IMR-90 (cell line): ENCODE results near the gene LMTK2. TPM values are rescaled to one million over a fixed set of nuclear protein-coding genes. Genes with fewer than 3 reads are reported as not detected.

Experiments used
- polyA plus RNA-seq, 3 experiments: library from polyadenylated mRNA; depleted of rRNA; stranded (reverse); fragments of >200 nt; gene quantifications; 2 replicates each; pipeline ENCODE4 v1.2.3, GENCODE V29; 2012; ENCODE audit warnings: low replicate concordance in 1 of 3
- total RNA-seq: library from RNA; depleted of rRNA; stranded (reverse); fragments of >200 nt; gene quantifications from 2 replicates; pipeline ENCODE4 v1.2.3, GENCODE V29; 2012; rRNA removed

The LMTK2 gene
- total and polyA plus RNA-seq, 2 of the 4 experiments (the other 2 are of a cell fraction): 4.4 to 5.0 TPM

Other genes starting within 250 kb of the LMTK2 start
- gene ASNS, start 234.5 kb upstream of the LMTK2 start, total RNA-seq: 39.2 and 39.4 TPM in 2 replicates
- 25.4 and 36.6 TPM in 2 replicates for gene ASNS, start 234.5 kb upstream of the LMTK2 start, polyA plus RNA-seq (2012; rRNA removed)
- gene OCM2, start 116.7 kb upstream of the LMTK2 start, total RNA-seq: not detected in 2 replicates
- not detected in 2 replicates for gene OCM2, start 116.7 kb upstream of the LMTK2 start, polyA plus RNA-seq (2012; rRNA removed)
- gene BHLHA15, start 104.6 kb downstream of the LMTK2 start, total RNA-seq: not detected in 2 replicates
- not detected in 2 replicates for gene BHLHA15, start 104.6 kb downstream of the LMTK2 start, polyA plus RNA-seq (2012; rRNA removed)
- gene TECPR1, start 145.4 kb downstream of the LMTK2 start, total RNA-seq: 6.9 and 14.7 TPM in 2 replicates
- 10.6 and 11.5 TPM in 2 replicates for gene TECPR1, start 145.4 kb downstream of the LMTK2 start, polyA plus RNA-seq (2012; rRNA removed)
- gene BRI3, start 174.8 kb downstream of the LMTK2 start, total RNA-seq: 24.7 and 30.6 TPM in 2 replicates
- gene BRI3, start 174.8 kb downstream of the LMTK2 start, polyA plus RNA-seq (2012; rRNA removed): 68.3 and 91.3 TPM in 2 replicates